ENCODE measurements around the gene SIAH3.

DNA sequence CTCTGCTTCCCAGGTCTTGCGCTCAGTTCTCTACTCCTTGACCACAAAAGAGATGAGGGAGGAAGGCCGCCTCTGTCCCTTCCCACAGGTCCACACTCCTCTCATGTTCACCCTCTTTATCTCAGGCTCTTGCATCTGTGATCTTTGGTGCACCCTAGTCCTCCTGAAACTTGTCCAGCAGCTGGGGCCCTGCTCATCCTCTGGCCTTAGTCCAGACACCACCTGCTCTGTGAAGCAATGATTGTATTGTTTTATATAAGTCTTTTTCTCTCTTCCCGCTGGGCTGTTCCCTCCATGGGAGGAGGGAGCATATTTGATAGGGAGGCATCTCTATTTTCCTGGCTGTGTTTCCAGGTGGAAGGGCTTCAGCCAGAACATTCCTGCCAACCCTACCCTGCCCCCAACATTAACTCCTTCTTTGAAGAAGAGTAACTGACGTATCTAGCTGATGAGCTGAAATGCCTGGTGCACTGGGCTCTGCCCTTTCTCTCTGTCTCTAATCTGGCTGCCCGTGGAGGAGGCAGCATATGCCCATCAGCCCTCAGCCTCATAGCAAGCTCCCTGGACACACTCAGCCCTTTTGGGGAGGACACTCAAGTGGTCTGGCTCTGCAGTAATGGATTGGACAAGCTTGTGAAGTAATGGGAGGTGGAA lies 38.2 kb upstream of the SIAH3 start:
- TF ChIP-seq EZH2 (IDR thresholded peaks at IDR 0.05; ENCODE audit: low read depth, unreplicated experiment), result no peak
- no peak for TF ChIP-seq NANOG (IDR thresholded peaks at IDR 0.05; ENCODE audit: borderline replicate concordance)
- TF ChIP-seq, protein P1, sequence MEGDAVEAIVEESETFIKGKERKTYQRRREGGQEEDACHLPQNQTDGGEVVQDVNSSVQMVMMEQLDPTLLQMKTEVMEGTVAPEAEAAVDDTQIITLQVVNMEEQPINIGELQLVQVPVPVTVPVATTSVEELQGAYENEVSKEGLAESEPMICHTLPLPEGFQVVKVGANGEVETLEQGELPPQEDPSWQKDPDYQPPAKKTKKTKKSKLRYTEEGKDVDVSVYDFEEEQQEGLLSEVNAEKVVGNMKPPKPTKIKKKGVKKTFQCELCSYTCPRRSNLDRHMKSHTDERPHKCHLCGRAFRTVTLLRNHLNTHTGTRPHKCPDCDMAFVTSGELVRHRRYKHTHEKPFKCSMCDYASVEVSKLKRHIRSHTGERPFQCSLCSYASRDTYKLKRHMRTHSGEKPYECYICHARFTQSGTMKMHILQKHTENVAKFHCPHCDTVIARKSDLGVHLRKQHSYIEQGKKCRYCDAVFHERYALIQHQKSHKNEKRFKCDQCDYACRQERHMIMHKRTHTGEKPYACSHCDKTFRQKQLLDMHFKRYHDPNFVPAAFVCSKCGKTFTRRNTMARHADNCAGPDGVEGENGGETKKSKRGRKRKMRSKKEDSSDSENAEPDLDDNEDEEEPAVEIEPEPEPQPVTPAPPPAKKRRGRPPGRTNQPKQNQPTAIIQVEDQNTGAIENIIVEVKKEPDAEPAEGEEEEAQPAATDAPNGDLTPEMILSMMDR (conservative IDR thresholded peaks at IDR 0.05; ENCODE audit: low read depth in 2 of 2), result no peak
- TF ChIP-seq EZH2phosphoT487 (IDR thresholded peaks at IDR 0.05; ENCODE audit: unreplicated experiment), result no peak
- no peak for TF ChIP-seq JUNB (IDR thresholded peaks at IDR 0.05; ENCODE audit: unreplicated experiment)
- TF ChIP-seq, protein P2, sequence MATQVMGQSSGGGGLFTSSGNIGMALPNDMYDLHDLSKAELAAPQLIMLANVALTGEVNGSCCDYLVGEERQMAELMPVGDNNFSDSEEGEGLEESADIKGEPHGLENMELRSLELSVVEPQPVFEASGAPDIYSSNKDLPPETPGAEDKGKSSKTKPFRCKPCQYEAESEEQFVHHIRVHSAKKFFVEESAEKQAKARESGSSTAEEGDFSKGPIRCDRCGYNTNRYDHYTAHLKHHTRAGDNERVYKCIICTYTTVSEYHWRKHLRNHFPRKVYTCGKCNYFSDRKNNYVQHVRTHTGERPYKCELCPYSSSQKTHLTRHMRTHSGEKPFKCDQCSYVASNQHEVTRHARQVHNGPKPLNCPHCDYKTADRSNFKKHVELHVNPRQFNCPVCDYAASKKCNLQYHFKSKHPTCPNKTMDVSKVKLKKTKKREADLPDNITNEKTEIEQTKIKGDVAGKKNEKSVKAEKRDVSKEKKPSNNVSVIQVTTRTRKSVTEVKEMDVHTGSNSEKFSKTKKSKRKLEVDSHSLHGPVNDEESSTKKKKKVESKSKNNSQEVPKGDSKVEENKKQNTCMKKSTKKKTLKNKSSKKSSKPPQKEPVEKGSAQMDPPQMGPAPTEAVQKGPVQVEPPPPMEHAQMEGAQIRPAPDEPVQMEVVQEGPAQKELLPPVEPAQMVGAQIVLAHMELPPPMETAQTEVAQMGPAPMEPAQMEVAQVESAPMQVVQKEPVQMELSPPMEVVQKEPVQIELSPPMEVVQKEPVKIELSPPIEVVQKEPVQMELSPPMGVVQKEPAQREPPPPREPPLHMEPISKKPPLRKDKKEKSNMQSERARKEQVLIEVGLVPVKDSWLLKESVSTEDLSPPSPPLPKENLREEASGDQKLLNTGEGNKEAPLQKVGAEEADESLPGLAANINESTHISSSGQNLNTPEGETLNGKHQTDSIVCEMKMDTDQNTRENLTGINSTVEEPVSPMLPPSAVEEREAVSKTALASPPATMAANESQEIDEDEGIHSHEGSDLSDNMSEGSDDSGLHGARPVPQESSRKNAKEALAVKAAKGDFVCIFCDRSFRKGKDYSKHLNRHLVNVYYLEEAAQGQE (IDR thresholded peaks at IDR 0.05; ENCODE audit: unreplicated experiment), result no peak
- TF ChIP-seq POLR2AphosphoS5 (IDR thresholded peaks at IDR 0.05; ENCODE audit: low read depth), result no peak
- TF ChIP-seq ZNF331 (CRISPR knock-in tag; IDR thresholded peaks at IDR 0.05; ENCODE audit: low read depth), result no peak
- TF ChIP-seq ZNF114 (CRISPR knock-in tag; IDR thresholded peaks at IDR 0.05), result no peak
- TF ChIP-seq, protein P3, sequence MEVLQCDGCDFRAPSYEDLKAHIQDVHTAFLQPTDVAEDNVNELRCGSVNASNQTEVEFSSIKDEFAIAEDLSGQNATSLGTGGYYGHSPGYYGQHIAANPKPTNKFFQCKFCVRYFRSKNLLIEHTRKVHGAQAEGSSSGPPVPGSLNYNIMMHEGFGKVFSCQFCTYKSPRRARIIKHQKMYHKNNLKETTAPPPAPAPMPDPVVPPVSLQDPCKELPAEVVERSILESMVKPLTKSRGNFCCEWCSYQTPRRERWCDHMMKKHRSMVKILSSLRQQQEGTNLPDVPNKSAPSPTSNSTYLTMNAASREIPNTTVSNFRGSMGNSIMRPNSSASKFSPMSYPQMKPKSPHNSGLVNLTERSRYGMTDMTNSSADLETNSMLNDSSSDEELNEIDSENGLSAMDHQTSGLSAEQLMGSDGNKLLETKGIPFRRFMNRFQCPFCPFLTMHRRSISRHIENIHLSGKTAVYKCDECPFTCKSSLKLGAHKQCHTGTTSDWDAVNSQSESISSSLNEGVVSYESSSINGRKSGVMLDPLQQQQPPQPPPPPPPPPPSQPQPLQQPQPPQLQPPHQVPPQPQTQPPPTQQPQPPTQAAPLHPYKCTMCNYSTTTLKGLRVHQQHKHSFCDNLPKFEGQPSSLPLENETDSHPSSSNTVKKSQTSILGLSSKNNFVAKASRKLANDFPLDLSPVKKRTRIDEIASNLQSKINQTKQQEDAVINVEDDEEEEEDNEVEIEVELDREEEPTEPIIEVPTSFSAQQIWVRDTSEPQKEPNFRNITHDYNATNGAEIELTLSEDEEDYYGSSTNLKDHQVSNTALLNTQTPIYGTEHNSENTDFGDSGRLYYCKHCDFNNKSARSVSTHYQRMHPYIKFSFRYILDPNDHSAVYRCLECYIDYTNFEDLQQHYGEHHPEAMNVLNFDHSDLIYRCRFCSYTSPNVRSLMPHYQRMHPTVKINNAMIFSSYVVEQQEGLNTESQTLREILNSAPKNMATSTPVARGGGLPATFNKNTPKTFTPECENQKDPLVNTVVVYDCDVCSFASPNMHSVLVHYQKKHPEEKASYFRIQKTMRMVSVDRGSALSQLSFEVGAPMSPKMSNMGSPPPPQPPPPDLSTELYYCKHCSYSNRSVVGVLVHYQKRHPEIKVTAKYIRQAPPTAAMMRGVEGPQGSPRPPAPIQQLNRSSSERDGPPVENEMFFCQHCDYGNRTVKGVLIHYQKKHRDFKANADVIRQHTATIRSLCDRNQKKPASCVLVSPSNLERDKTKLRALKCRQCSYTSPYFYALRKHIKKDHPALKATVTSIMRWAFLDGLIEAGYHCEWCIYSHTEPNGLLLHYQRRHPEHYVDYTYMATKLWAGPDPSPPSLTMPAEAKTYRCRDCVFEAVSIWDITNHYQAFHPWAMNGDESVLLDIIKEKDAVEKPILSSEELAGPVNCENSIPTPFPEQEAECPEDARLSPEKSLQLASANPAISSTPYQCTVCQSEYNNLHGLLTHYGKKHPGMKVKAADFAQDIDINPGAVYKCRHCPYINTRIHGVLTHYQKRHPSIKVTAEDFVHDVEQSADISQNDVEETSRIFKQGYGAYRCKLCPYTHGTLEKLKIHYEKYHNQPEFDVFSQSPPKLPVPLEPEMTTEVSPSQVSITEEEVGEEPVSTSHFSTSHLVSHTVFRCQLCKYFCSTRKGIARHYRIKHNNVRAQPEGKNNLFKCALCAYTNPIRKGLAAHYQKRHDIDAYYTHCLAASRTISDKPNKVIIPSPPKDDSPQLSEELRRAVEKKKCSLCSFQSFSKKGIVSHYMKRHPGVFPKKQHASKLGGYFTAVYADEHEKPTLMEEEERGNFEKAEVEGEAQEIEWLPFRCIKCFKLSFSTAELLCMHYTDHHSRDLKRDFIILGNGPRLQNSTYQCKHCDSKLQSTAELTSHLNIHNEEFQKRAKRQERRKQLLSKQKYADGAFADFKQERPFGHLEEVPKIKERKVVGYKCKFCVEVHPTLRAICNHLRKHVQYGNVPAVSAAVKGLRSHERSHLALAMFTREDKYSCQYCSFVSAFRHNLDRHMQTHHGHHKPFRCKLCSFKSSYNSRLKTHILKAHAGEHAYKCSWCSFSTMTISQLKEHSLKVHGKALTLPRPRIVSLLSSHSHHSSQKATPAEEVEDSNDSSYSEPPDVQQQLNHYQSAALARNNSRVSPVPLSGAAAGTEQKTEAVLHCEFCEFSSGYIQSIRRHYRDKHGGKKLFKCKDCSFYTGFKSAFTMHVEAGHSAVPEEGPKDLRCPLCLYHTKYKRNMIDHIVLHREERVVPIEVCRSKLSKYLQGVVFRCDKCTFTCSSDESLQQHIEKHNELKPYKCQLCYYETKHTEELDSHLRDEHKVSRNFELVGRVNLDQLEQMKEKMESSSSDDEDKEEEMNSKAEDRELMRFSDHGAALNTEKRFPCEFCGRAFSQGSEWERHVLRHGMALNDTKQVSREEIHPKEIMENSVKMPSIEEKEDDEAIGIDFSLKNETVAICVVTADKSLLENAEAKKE (CRISPR knock-in tag; IDR thresholded peaks at IDR 0.05), result no peak

Data from GM23338 (cell line).